ENCODE data around the gene MARK3.

The MARK3 gene

GRCh38 chr14:103501921-103502669 lies 116.9 kb downstream of the MARK3 start:
- peaks cover 4% of the 10 kb centered on the region for H4K20me1 ChIP-seq (ENCODE audit: insufficient read depth, low read length)
- H3K9ac ChIP-seq (ENCODE audit: low read depth, low read length), result no peak overlapping the region

GRCh38 chr14:103502877-103503276 lies 117.7 kb downstream of the MARK3 start:
- ATAC-seq (ENCODE audit: insufficient read depth, low read depth) (no peak), DNase-seq (no peak)
- Histone ChIP-seq H3K36me3 (ENCODE audit: insufficient read depth, low read length) (peaks cover 79% of the 10 kb centered on the region), H4K20me1 (ENCODE audit: insufficient read depth, low read length) (peaks cover 4% of the 10 kb centered on the region), H3K4me3 (ENCODE audit: low read depth in 1 of 2, low read length in 2 of 2) (no peak overlapping the region), H3K9ac (ENCODE audit: low read depth, low read length) (no peak overlapping the region), H2AFZ (ENCODE audit: low read depth, low read length) (no peak overlapping the region), H3K4me2 (ENCODE audit: insufficient read depth, low read length) (no peak overlapping the region), H3K9me3 (ENCODE audit: insufficient read depth, low read length, severe bottlenecking) (no peaks in the 10 kb centered on the region), H3K27ac (ENCODE audit: low read length) (no peak overlapping the region), H3K27me3 (ENCODE audit: insufficient read depth, low read length, poor library complexity) (no peaks in the 10 kb centered on the region), H3K4me1 (ENCODE audit: insufficient read depth, low read length) (no peaks in the 10 kb centered on the region), H3K79me2 (ENCODE audit: insufficient read depth, low read length) (no peaks in the 10 kb centered on the region)
- TF ChIP-seq EZH2 (IDR thresholded peaks at IDR 0.05; ENCODE audit: borderline replicate concordance, low read depth, low read length, severe bottlenecking), result no peak
- no peak for TF ChIP-seq CTCF (IDR thresholded peaks at IDR 0.05; ENCODE audit: borderline replicate concordance, extremely low read depth, low read length, poor library complexity, severe bottlenecking)

More at GRCh38 chr14:103501921-103502669, 116.9 kb downstream of the MARK3 start:
- Histone ChIP-seq H3K9me3 (ENCODE audit: insufficient read depth, low read length, severe bottlenecking) (no peaks in the 10 kb centered on the region), H3K4me2 (ENCODE audit: insufficient read depth, low read length) (no peak overlapping the region), H3K36me3 (ENCODE audit: insufficient read depth, low read length) (peaks cover 79% of the 10 kb centered on the region), H3K79me2 (ENCODE audit: insufficient read depth, low read length) (no peaks in the 10 kb centered on the region), H3K4me3 (ENCODE audit: low read depth in 1 of 2, low read length in 2 of 2) (no peak overlapping the region), H3K27ac (ENCODE audit: low read length) (no peak overlapping the region), H3K27me3 (ENCODE audit: insufficient read depth, low read length, poor library complexity) (no peaks in the 10 kb centered on the region), H3K4me1 (ENCODE audit: insufficient read depth, low read length) (no peaks in the 10 kb centered on the region), H2AFZ (ENCODE audit: low read depth, low read length) (no peak overlapping the region)
- TF ChIP-seq CTCF (IDR thresholded peaks at IDR 0.05; ENCODE audit: borderline replicate concordance, extremely low read depth, low read length, poor library complexity, severe bottlenecking) (no peak), EZH2 (IDR thresholded peaks at IDR 0.05; ENCODE audit: borderline replicate concordance, low read depth, low read length, severe bottlenecking) (no peak)
- ATAC-seq (ENCODE audit: insufficient read depth, low read depth) (no peak), DNase-seq (no peak)

DNA sequence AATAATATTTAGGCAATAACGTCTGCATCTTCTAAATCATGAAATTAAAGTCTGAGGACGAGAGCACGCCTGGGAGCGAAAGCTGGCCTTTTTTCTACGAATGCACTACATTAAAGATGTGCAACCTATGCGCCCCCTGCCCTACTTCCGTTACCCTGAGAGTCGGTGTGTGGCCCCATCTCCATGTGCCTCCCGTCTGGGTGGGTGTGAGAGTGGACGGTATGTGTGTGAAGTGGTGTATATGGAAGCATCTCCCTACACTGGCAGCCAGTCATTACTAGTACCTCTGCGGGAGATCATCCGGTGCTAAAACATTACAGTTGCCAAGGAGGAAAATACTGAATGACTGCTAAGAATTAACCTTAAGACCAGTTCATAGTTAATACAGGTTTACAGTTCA lies 118.1 kb downstream of the MARK3 start:
- peaks cover 79% of the 10 kb centered on the region for H3K36me3 ChIP-seq (ENCODE audit: insufficient read depth, low read length)
- no peaks in the 10 kb centered on the region for H3K9me3 ChIP-seq (ENCODE audit: insufficient read depth, low read length, severe bottlenecking)
- ATAC-seq (ENCODE audit: insufficient read depth, low read depth) (no peak), DNase-seq (no peak)
- H3K4me2 ChIP-seq (ENCODE audit: insufficient read depth, low read length), result no peak overlapping the region
- H3K4me3 ChIP-seq (ENCODE audit: low read depth in 1 of 2, low read length in 2 of 2), result no peak overlapping the region
- H3K79me2 ChIP-seq (ENCODE audit: insufficient read depth, low read length), result no peaks in the 10 kb centered on the region
- H3K9ac ChIP-seq (ENCODE audit: low read depth, low read length), result no peak overlapping the region
- TF ChIP-seq EZH2 (IDR thresholded peaks at IDR 0.05; ENCODE audit: borderline replicate concordance, low read depth, low read length, severe bottlenecking), result no peak
- TF ChIP-seq CTCF (IDR thresholded peaks at IDR 0.05; ENCODE audit: borderline replicate concordance, extremely low read depth, low read length, poor library complexity, severe bottlenecking), result no peak
- H4K20me1 ChIP-seq (ENCODE audit: insufficient read depth, low read length), result peaks cover 4% of the 10 kb centered on the region
- no peaks in the 10 kb centered on the region for H3K27me3 ChIP-seq (ENCODE audit: insufficient read depth, low read length, poor library complexity)
- no peak overlapping the region for H2AFZ ChIP-seq (ENCODE audit: low read depth, low read length)
- H3K27ac ChIP-seq (ENCODE audit: low read length), result no peak overlapping the region
- H3K4me1 ChIP-seq (ENCODE audit: insufficient read depth, low read length), result no peaks in the 10 kb centered on the region

Measured in DND-41 (cell line).